ENCODE data around the gene PDCD1LG2. TPM values are rescaled to one million over a fixed set of nuclear protein-coding genes. Genes with fewer than 3 reads are reported as not detected.

PDCD1LG2 gene
- total RNA-seq, 1 experiment from 2014 or later: 4.5 TPM

DNA sequence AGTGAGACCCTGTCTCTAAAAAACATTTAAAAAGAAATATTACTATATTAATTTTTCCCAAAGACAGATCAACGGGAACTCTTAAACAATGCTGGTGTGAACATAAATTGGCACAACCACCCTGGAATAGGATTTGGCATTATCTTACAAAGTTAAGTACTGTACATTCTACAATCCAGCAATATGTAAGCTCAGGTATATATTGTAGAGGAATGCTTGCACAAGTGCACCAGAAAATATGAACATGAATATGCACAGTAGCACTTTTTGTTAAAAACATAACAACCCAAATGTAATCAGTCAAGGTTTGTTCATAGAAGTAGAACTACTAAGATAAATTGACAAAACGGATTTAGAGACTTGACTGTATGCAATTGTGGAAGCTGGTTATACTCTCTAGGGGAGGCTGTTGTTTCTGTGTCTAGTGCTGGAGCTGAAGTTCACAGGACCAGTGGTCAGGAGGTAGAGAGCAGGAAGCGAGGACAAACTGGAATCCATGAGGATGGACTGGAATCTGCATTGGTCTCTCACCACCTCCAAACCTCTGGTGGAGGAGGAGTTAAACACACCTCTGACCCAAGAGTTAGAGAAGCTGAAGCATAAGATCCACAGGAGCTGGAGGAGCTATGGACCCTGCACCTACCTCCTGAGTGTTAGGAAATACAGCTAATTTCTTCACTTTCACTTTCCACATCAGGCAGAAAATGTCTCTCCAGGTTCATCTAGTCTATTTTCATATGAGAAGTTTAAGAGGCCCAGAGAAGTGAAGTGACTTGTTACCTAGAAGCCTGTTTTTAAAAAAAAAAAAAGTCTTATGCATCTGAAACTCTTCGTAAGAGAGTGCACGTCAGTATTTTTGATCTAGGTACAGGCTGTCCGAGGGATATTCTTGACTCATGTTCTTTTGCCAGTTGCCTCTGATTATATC lies 98.2 kb downstream of the PDCD1LG2 start:
- peak; percentile 39 for DNase-seq (ENCODE audit: low read depth)

DNA sequence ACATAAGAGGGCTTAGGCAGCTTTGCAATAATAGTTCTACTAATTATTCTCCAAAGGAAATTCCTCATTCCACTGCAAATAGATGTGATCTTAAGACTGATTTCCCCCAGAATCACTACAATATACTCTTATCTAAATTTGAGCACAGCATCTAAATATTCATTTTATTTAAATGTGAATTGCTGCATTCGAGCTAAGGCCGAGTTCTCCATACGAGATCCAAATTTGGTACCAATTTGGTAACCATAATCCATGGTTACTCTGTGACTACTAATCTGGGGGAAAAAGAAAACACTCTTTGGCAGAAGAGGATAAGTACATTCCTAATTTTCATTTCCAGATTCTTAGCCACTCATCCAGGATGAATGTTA lies 98.9 kb downstream of the PDCD1LG2 start:
- no peak for DNase-seq (ENCODE audit: low read depth)

DNA sequence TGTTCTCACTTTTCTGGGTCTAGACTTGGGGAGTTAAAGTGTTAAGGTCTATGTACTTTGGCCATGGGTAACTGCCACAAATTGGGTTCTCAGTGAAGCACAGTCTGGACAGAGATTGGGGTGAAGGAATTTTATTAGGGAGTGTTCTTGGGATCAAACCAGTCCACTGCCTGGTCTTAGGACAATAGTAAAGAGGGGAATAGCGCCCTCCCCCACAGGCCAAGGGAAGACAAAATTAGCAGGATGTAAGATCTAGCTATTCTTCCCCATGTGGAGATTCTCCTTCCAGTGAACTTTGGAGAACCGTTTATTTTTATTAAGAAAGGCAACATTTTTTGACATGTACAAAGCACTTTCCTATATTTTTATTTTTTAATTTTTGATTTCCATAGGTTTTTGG lies 100.2 kb downstream of the PDCD1LG2 start:
- no peak for DNase-seq (ENCODE audit: low read depth)

DNA sequence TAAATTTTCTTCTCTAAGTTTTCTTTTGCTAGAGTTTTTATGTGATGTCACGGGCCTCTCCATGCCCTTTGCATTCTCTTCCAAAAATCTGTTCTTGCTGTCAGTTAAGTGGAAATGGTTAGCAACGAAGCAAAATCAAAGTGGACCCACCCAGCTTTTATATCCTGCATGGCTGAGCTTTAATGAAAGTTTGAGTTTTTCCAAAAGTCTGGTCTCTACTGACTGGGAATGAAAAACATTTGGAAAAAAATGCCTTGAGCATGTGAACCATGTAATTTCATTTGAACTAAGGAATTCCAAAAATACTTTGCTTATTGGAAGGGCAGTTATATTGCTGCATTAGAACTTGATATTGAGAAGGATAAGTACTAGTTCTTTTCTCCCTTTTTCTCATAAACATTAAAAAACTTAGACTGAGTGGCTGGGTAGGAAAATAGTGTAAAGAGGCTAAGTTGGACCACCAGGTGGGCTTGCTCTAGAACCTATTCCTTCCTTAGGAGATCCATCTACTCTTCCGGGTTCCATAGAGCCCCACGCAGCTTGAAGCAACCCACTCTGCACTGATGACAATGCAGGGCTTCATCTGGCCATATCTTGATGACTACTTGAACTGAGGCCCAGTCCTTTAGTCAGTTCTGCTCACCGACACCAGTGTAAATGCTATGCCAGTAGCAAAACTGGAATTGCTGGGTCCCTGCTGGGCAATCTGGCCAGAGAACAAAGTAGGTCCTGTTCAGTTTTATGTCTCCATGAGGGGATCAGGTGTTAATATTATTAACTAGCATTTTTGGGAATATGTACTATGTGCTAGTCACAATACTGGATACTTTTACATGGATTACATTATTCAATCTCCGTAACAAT lies 101.2 kb downstream of the PDCD1LG2 start:
- no peak for DNase-seq (ENCODE audit: low read depth)

DNA sequence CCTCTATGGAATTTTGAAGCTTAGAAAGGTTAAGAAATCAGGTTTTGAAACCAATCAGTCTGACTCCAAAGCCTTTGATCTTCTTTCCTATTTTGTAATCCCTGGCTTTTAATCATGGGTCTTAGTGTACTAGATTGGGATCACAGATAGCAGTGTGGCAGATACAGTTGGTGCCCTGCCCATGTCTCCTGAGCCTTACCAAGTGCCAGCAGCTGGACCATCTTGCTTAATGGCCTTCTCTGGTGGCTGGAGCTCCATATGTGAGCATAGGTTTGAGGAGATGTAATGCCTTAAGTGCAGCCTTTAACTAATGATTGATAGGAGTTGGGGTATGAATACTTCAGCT lies 101.8 kb downstream of the PDCD1LG2 start:
- DNase-seq (ENCODE audit: low read depth): no peak

DNA sequence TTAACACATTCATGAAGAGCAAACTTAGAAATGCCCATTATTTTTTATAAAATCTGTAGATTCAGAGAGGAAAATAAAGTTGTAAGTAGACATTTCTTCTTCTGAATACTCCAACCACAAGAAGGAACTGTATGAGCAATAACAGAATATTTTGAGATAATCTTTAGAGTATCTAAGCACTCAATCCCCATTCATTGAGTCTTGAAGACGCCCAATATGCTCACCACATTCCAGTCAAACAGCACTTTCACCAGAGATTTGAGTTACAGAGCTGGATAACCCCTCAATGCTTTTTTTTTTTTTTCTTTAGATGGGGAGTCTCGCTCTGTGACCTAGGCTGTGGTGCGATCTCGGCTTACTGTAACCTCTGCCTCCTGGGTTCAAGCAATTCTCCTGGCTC lies 103.9 kb downstream of the PDCD1LG2 start:
- DNase-seq (ENCODE audit: low read depth): no peak

DNA sequence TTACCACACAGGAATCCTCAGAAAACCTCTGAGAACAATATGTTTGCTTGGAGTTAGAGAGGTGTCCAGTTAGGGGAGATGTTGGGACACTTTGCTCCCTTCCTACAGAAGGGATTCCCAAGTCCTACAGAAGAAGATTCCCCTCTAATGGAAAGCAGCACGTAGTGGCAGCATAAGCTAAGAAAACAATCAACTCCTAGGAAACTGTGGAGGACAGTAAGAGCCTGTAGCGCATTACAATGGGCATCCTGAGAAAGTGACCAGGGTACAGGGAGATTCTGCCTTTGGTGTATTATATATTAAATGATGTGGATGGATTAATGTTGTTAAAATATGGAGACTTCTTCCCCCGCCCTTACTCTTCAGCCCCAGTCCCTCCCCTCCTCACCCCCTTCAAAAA lies 104.7 kb downstream of the PDCD1LG2 start:
- DNase-seq (ENCODE audit: low read depth): no peak

DNA sequence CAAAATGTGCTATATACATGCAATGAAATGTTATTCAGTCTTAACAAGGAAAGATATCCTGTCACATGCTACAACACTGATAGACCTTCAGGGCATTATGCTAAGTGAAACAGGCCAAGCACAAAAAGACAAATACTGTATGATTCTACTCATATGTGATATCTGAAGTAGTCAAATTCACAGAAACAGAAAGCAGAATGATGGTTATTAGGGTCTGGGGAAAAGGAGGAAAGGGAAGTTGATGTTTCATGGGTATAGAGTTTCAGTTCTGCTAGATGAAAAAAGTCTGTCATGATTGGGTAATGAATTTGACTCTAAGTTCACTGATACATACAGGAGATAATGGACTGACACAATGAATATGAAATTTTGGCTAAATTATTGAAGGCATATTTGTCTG lies 107.4 kb downstream of the PDCD1LG2 start:
- no peak for DNase-seq (ENCODE audit: low read depth)

DNA sequence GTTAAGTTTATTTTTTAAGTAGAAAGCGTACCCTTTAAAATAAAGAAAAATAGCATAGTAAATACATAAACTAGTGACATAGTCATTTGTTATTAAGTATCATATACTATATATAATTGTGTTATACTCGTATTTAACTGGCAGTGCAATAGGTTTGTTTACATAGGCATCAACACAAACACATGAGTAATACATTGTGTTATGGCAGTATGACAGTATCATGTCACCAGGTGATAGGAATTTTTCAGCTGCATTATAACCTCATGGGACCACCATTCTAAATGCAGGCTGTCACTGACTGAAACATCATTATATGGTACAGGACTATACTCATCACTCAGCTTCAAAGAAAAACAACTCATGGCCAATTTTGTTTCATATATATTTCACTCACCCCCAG lies 110.2 kb downstream of the PDCD1LG2 start:
- DNase-seq (ENCODE audit: low read depth): no peak

Other genes starting within 250 kb of the PDCD1LG2 start
- not detected in 2 replicates for gene RLN2, start 205.8 kb upstream of the PDCD1LG2 start, total RNA-seq (2014; rRNA removed; shearing (Covaris generic))
- gene RLN1, start 170.7 kb upstream of the PDCD1LG2 start, total RNA-seq (2014; rRNA removed; shearing (Covaris generic)): not detected in 2 replicates
- gene PLGRKT, start 72.6 kb upstream of the PDCD1LG2 start, total RNA-seq (2014; rRNA removed; shearing (Covaris generic)): 33.6 and 36.5 TPM in 2 replicates
- gene CD274, start 60.0 kb upstream of the PDCD1LG2 start, total RNA-seq (2014; rRNA removed; shearing (Covaris generic)): 14.3 and 30.5 TPM in 2 replicates
- gene RIC1, start 118.6 kb downstream of the PDCD1LG2 start, total RNA-seq (2014; rRNA removed; shearing (Covaris generic)): 13.2 and 14.4 TPM in 2 replicates

Data from HT1080 (cell line).